ENCODE data around the gene STPG1. TPM values are rescaled to one million over a fixed set of nuclear protein-coding genes. Genes with fewer than 3 reads are reported as not detected.

The STPG1 gene
- polyA plus RNA-seq, 1 donor from 2014 or later, result 0.89 TPM

DNA sequence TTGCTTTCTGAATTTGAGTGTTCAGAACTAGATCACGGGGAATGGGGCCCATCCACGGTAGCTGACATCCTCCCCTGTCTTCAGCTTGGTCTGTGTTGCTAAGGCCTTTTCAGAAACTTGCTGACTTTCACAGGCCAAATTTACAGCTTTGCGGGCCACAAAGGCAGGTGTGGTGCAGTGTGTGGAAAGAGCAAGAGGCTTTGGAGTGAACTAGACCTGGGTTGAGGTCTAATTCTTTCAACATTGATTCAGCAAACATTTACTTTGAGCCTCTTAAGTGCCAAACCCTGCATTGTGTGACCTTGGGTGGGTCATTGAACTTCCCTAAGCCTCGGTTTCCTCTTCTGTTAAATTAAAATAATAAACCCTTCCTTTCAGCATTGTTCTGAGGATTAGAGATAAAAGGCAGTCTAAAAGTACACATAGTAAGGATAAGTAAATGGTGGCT is 24.3 kb downstream of the STPG1 start:
- Histone ChIP-seq H3K9me2 (ENCODE audit: insufficient read depth, low read length) (no peaks in the 10 kb centered on the region), H3K4me3 (ENCODE audit: low read length) (no peak overlapping the region), H3K79me2 (replicated peaks; ENCODE audit: insufficient read depth, low read length) (no peaks in the 10 kb centered on the region), H3K27ac (ENCODE audit: low read length) (no peak overlapping the region), H3K4me2 (ENCODE audit: low read length) (no peak overlapping the region), H3K36me3 (ENCODE audit: insufficient read depth, low read length) (no peaks in the 10 kb centered on the region), H3K9me3 (ENCODE audit: low read length) (no peaks in the 10 kb centered on the region), H3K27me3 (ENCODE audit: insufficient read depth, low read depth, low read length) (no peaks in the 10 kb centered on the region), H2AFZ (ENCODE audit: low read depth, low read length) (no peak overlapping the region), H4K20me1 (ENCODE audit: insufficient read depth) (no peaks in the 10 kb centered on the region), H3K9ac (ENCODE audit: low read length) (no peak overlapping the region), H3F3A (ENCODE audit: insufficient read depth, low read length, poor library complexity, severe bottlenecking) (no peaks in the 10 kb centered on the region)
- TF ChIP-seq, protein P1, sequence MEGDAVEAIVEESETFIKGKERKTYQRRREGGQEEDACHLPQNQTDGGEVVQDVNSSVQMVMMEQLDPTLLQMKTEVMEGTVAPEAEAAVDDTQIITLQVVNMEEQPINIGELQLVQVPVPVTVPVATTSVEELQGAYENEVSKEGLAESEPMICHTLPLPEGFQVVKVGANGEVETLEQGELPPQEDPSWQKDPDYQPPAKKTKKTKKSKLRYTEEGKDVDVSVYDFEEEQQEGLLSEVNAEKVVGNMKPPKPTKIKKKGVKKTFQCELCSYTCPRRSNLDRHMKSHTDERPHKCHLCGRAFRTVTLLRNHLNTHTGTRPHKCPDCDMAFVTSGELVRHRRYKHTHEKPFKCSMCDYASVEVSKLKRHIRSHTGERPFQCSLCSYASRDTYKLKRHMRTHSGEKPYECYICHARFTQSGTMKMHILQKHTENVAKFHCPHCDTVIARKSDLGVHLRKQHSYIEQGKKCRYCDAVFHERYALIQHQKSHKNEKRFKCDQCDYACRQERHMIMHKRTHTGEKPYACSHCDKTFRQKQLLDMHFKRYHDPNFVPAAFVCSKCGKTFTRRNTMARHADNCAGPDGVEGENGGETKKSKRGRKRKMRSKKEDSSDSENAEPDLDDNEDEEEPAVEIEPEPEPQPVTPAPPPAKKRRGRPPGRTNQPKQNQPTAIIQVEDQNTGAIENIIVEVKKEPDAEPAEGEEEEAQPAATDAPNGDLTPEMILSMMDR (IDR thresholded peaks at IDR 0.05; ENCODE audit: poor library complexity, severe bottlenecking), result no peak
- no peak for TF ChIP-seq TAF1 (IDR thresholded peaks at IDR 0.05; ENCODE audit: low read depth)
- TF ChIP-seq SMC3 (conservative IDR thresholded peaks at IDR 0.05; ENCODE audit: poor library complexity), result no peak
- TF ChIP-seq, protein P2, sequence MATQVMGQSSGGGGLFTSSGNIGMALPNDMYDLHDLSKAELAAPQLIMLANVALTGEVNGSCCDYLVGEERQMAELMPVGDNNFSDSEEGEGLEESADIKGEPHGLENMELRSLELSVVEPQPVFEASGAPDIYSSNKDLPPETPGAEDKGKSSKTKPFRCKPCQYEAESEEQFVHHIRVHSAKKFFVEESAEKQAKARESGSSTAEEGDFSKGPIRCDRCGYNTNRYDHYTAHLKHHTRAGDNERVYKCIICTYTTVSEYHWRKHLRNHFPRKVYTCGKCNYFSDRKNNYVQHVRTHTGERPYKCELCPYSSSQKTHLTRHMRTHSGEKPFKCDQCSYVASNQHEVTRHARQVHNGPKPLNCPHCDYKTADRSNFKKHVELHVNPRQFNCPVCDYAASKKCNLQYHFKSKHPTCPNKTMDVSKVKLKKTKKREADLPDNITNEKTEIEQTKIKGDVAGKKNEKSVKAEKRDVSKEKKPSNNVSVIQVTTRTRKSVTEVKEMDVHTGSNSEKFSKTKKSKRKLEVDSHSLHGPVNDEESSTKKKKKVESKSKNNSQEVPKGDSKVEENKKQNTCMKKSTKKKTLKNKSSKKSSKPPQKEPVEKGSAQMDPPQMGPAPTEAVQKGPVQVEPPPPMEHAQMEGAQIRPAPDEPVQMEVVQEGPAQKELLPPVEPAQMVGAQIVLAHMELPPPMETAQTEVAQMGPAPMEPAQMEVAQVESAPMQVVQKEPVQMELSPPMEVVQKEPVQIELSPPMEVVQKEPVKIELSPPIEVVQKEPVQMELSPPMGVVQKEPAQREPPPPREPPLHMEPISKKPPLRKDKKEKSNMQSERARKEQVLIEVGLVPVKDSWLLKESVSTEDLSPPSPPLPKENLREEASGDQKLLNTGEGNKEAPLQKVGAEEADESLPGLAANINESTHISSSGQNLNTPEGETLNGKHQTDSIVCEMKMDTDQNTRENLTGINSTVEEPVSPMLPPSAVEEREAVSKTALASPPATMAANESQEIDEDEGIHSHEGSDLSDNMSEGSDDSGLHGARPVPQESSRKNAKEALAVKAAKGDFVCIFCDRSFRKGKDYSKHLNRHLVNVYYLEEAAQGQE (IDR thresholded peaks at IDR 0.05; ENCODE audit: borderline replicate concordance), result no peak
- TF ChIP-seq EZH2 (IDR thresholded peaks at IDR 0.05; ENCODE audit: borderline replicate concordance, insufficient read depth, low read length, poor library complexity, severe bottlenecking), result no peak
- no peak for TF ChIP-seq RAD21 (conservative IDR thresholded peaks at IDR 0.05)
- TF ChIP-seq POLR2AphosphoS5 (IDR thresholded peaks at IDR 0.05), result no peak
- TF ChIP-seq MXI1 (conservative IDR thresholded peaks at IDR 0.05; ENCODE audit: poor library complexity, severe bottlenecking), result no peak
- TF ChIP-seq EP300 (conservative IDR thresholded peaks at IDR 0.05; ENCODE audit: poor library complexity, severe bottlenecking), result no peak

DNA sequence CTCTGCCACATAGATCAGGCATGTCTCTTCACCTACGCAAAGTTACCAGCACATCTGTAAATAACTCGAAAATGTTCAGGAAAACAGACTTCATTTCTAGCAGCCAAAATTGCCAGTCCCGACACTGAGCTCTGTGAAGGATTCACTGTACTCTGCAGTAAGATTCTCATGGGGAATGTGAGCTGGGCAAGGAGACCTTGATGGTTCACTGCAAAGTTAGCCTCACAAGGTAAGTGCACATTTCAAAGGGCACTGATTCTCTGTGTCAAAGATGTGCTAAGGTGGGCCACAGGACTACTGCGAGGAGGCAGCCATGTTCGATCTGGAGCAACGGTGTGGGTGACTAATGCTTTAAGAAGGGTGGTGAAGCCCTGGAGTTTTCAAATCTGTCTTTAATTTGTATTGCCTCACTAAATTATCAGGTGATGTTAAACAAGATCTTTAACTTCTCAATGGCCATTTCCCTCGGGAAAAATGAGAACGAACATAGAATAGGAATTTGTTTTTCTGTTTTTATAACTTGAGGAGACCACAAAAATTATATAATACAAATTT is 25.2 kb downstream of the STPG1 start:
- Histone ChIP-seq H3K4me2 (ENCODE audit: low read length) (no peak overlapping the region), H3K9me3 (ENCODE audit: low read length) (no peaks in the 10 kb centered on the region), H3F3A (ENCODE audit: insufficient read depth, low read length, poor library complexity, severe bottlenecking) (no peaks in the 10 kb centered on the region), H4K20me1 (ENCODE audit: insufficient read depth) (no peaks in the 10 kb centered on the region), H3K79me2 (replicated peaks; ENCODE audit: insufficient read depth, low read length) (no peaks in the 10 kb centered on the region), H3K27me3 (ENCODE audit: insufficient read depth, low read depth, low read length) (no peaks in the 10 kb centered on the region), H3K27ac (ENCODE audit: low read length) (no peak overlapping the region), H3K36me3 (ENCODE audit: insufficient read depth, low read length) (no peaks in the 10 kb centered on the region), H3K9me2 (ENCODE audit: insufficient read depth, low read length) (no peaks in the 10 kb centered on the region), H3K4me3 (ENCODE audit: low read length) (no peak overlapping the region), H3K9ac (ENCODE audit: low read length) (no peak overlapping the region), H2AFZ (ENCODE audit: low read depth, low read length) (no peak overlapping the region)
- TF ChIP-seq, protein P2 (IDR thresholded peaks at IDR 0.05; ENCODE audit: borderline replicate concordance), result no peak
- TF ChIP-seq POLR2AphosphoS5 (IDR thresholded peaks at IDR 0.05) (no peak), EP300 (conservative IDR thresholded peaks at IDR 0.05; ENCODE audit: poor library complexity, severe bottlenecking) (no peak), MXI1 (conservative IDR thresholded peaks at IDR 0.05; ENCODE audit: poor library complexity, severe bottlenecking) (no peak)

All from neural cell (in vitro differentiated cells).